Kidney (tissue), 14 donors: ENCODE measurements around the gene NLGN1. TPM values are rescaled to one million over a fixed set of nuclear protein-coding genes. Genes with fewer than 3 reads are reported as not detected.

Source experiments
- DNase-seq, 5 donors: peaks; one replicate each; pipeline ENCODE4 v3.0.0-alpha.2; 2013 to 2020
- FAIRE-seq: peaks from 2 replicates; lab custom pipeline; 2012; peaks lifted over from hg19 to GRCh38; lab: Jason Lieb, UNC
- H3K27ac ChIP-seq, 2 donors: one replicate each; pipeline ENCODE4 v1.7.0; 2013; ENCODE audit warnings: low read depth in 2 of 2, low read length in 2 of 2, inconsistent platforms in 1 of 2
- H3K27me3 ChIP-seq: one replicate; pipeline ENCODE4 v1.7.1; 2013; ENCODE audit warnings: low read length, inconsistent platforms; ENCODE audit not compliant: control insufficient read depth, insufficient read depth
- H3K36me3 ChIP-seq, 3 donors: one replicate each; pipeline versions ENCODE4 v1.7.0 to v1.7.1; 2013; ENCODE audit warnings: low read length in 3 of 3, control low read depth in 1 of 3, inconsistent platforms in 1 of 3; ENCODE audit not compliant: insufficient read depth in 3 of 3, control insufficient read depth in 2 of 3
- H3K4me1 ChIP-seq, 3 donors: one replicate each; pipeline versions ENCODE4 v1.7.0 to v1.7.1; 2013; ENCODE audit warnings: low read length in 3 of 3, inconsistent platforms in 1 of 3, low read depth in 1 of 3; ENCODE audit not compliant: control insufficient read depth in 2 of 3, insufficient read depth in 2 of 3
- H3K4me3 ChIP-seq, 3 donors: one replicate each; pipeline versions ENCODE4 v1.7.0 to v1.8.1; 2013; ENCODE audit warnings: low read length in 3 of 3, control low read depth in 1 of 3, inconsistent platforms in 1 of 3
- H3K9ac ChIP-seq, 3 donors: one replicate each; pipeline versions ENCODE4 v1.7.0 to v1.7.1; 2013; ENCODE audit warnings: low read length in 3 of 3, control low read depth in 1 of 3, inconsistent platforms in 1 of 3
- H3K9me3 ChIP-seq, 3 donors: one replicate each; pipeline versions ENCODE4 v1.7.0 to v1.7.1; 2013; ENCODE audit warnings: low read length in 3 of 3, control low read depth in 1 of 3, inconsistent platforms in 1 of 3; ENCODE audit not compliant: control insufficient read depth in 2 of 3, insufficient read depth in 1 of 3
- CTCF ChIP-seq: IDR thresholded peaks from 3 replicates; pipeline ENCODE4 v1.5.1; 2012; ENCODE audit warnings: mild to moderate bottlenecking, moderate library complexity, borderline replicate concordance; ENCODE audit not compliant: insufficient read depth; ENCODE audit errors: extremely low read depth
- intact Hi-C: fragments of 100-400 bp; cut with DNase I; formaldehyde crosslinking; loops from one replicate; pipeline ENCODE4 v1.11.1; 2022
- polyA plus RNA-seq: library from polyadenylated mRNA; stranded (reverse); fragments of 350-450 nt; fragmentation: Illumina TruSeq; extraction: RNeasy Lipid Tissue Mini Kit (QIAGEN cat#74804); gene quantifications from one replicate; pipeline ENCODE4 v1.2.3, GENCODE V29; 2014; ENCODE audit warnings: low read depth, low replicate concordance; ENCODE audit not compliant: insufficient read depth
- total RNA-seq: library from RNA; stranded (reverse); fragmentation: NEBNext Ultra II Directional; extraction: Animal tissue kit (Norgen Biotek cat#: 25700); gene quantifications from one replicate; pipeline ENCODE4 v1.2.1, GENCODE V29; 2021
- donor health status: control.
- donor health status: control.
- donor health status: control.
- donor health status: control.
- donor health status: control.
- donor health status: DM: yes; HTN: yes; CAD: no.
- donor health status: Normal renal cell carcinoma (clear cell type).

NLGN1 gene
- total and polyA plus RNA-seq, 2 donors from 2014 or later = 0.49 to 19.4 TPM

GRCh38 chr3:173547070-173547469 is 149.5 kb downstream of the NLGN1 start:
- no peak for TF ChIP-seq CTCF
- intact Hi-C loops = no loop called here
- no peak overlapping the region for H3K9ac ChIP-seq
- FAIRE-seq = no peak
- H3K9me3 ChIP-seq = no peaks in the 10 kb centered on the region
- H3K4me1 ChIP-seq = no peaks in the 10 kb centered on the region
- H3K27ac ChIP-seq = no peak overlapping the region
- H3K27me3 ChIP-seq = no peaks in the 10 kb centered on the region
- H3K4me3 ChIP-seq = no peak overlapping the region
- DNase-seq = no peak
- H3K36me3 ChIP-seq = no peaks in the 10 kb centered on the region

DNA sequence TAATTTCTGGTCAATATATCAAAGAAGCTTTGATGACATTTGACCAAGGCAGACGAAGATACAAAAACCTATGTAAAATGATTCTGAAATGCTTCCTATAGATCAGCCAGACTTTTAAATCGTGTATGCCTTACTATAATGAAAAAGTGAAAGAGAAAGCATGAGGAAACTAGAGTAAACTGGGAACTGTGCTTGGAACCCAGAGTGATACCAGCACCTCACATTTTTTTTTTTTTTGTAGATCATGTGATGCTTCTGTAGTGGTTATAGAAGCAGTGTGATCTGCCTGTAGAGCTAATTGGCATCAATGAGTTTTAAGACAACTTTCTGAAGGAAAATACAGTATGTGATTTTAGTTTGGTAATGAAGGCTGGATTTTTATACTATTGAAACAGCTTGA is 150.7 kb downstream of the NLGN1 start:
- Histone ChIP-seq H3K9ac (no peak overlapping the region), H3K36me3 (no peaks in the 10 kb centered on the region), H3K4me3 (no peak overlapping the region), H3K4me1 (no peaks in the 10 kb centered on the region), H3K27me3 (no peaks in the 10 kb centered on the region), H3K27ac (no peak overlapping the region), H3K9me3 (no peaks in the 10 kb centered on the region)
- intact Hi-C loops = no loop called here
- no peak for TF ChIP-seq CTCF
- DNase-seq (no peak), FAIRE-seq (no peak)

GRCh38 chr3:173552526-173552925 is 155.0 kb downstream of the NLGN1 start:
- Histone ChIP-seq H3K27me3 (no peaks in the 10 kb centered on the region), H3K27ac (no peak overlapping the region), H3K4me1 (no peaks in the 10 kb centered on the region), H3K9ac (no peak overlapping the region), H3K4me3 (no peak overlapping the region), H3K36me3 (no peaks in the 10 kb centered on the region), H3K9me3 (no peaks in the 10 kb centered on the region)
- intact Hi-C loops = no loop called here
- FAIRE-seq = no peak
- no peak for DNase-seq
- no peak for TF ChIP-seq CTCF

GRCh38 chr3:173553635-173554280 is 156.2 kb downstream of the NLGN1 start:
- no peaks in the 10 kb centered on the region for H3K4me1 ChIP-seq
- H3K9ac ChIP-seq = no peak overlapping the region
- no peaks in the 10 kb centered on the region for H3K36me3 ChIP-seq
- H3K4me3 ChIP-seq = no peak overlapping the region
- H3K27me3 ChIP-seq = no peaks in the 10 kb centered on the region
- no peak overlapping the region for H3K27ac ChIP-seq
- H3K9me3 ChIP-seq = no peaks in the 10 kb centered on the region
- DNase-seq (peak in 2 of 5 donors; percentile 43 to 56), FAIRE-seq (peak; percentile 3)
- peak; percentile 47 for TF ChIP-seq CTCF
- intact Hi-C loops = no loop called here
